HT1080 (cell line): ENCODE data around the gene BTBD3. TPM values are rescaled to one million over a fixed set of nuclear protein-coding genes. Genes with fewer than 3 reads are reported as not detected.

ENCODE experiments used
- DNase-seq: peaks from one replicate; pipeline ENCODE4 v3.0.0-alpha.2; 2015; ENCODE audit warnings: low read depth
- polyA plus RNA-seq, 2 experiments: library from polyadenylated mRNA; depleted of rRNA; stranded (reverse); fragments of >200 nt; gene quantifications; 2 replicates each; pipeline ENCODE4 v1.2.3, GENCODE V29; 2015
- total RNA-seq: library from RNA; depleted of rRNA; stranded (reverse); fragments of >200 nt; shearing (Covaris generic); gene quantifications from 2 replicates; pipeline ENCODE4 v1.2.3, GENCODE V29; 2014; rRNA removed

BTBD3 gene
- 22.2 and 32.1 TPM in 2 replicates for total RNA-seq
- polyA plus RNA-seq (2015; cell fraction: cytosol; rRNA removed) = 30.4 and 34.6 TPM in 2 replicates
- 25.1 and 33.2 TPM in 2 replicates for polyA plus RNA-seq (2015; cell fraction: nucleus; rRNA removed)

DNA sequence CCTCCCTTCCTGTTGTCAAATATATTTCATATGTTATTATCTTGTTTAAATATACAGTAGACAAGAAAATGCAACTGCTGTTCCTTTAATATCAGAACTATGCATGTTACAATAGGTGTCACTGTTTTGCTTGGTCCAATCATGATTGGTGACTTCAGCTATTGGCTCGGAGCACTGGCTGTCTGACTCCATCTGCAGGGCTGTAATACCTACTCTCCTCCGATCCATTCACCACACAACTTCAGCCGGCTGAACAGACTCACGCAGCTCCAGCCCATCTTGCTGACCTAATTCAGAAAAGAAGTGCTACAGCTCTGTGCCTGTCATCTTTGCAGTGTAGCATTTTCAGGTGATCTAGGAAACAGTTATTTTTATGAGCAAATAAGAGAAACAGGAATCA, at the start of gene BTBD3:
BTBD3 (plus strand) TSS at position 231 of the 400 bp plus-strand sequence. CDS start 383 bp downstream, outside the sequence.
- no peak for DNase-seq

DNA sequence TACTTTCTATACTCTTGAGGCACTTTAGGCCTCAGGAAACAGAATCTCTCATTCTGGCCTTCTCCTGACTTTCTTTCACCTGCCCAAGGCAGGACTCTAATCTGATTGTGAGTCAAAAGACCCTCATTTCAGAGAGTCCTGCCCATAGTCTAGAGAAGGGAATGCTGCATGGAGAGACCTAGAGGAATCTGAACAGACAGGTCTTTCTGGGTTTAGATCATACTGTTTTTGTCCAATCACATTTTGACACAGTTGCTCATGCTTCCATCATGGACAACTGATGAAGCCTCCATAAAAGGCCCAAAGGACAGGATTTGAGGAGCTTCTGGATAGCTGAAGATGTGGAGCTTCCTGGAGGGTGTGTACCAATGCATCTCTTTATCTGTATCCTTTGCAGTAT, 48.1 kb upstream of the BTBD3 start:
- DNase-seq = no peak

DNA sequence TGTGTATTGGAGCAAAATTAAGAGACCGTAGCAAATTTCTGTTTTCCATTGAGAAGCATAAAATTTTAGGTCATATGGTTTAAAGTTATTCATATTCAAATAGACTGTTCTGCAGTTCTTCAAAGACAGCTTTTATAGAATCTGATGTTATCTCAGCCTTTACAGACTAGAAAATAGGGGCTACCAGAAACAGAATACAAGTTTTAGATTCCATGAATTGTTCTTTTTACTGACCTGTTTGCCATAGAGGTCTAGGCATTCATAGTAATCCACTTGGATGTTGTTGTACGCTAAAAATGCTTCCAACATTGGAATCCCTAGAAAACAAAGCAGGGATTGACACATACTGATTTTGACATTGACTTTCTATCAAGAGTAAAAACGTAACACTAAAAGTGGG, 47.3 kb upstream of the BTBD3 start:
- DNase-seq = no peak

DNA sequence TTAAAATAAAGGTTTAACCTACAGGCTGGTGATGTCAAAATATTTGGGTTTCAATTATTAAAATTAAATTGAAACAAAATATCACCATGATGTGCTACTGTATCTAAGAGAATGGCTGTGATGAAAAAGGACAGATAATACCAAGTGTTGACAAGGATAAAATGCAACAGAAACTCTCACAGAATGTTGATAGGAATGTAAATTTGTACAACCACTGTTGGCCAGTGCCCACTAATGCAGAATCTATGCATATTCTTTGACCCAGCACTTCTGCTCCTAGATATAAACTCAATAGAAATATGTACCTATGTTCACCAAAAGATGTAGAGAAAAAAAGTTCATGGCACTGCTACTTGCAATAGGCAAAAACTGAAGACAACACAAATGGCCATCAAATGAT, 41.1 kb upstream of the BTBD3 start:
- DNase-seq = no peak

DNA sequence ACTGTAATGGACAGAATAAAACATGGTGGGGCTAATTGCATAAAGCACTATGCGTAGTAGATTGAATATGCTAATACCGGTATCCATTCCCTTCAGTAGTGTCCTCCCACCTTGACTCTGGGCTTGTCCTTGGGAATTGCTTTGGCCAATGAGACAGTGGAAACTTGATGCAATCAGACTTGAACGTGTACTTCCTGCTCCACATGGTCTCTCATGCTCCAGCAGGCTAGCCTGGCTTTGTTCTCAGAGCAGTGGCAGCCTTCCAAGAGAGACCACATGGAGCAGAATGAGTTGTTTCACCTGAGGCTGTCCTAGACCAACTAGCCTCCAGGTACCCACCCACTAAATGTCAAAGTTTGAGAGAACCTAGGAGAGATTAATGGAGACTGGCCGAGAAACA, 37.0 kb upstream of the BTBD3 start:
- DNase-seq = peak; percentile 18

DNA sequence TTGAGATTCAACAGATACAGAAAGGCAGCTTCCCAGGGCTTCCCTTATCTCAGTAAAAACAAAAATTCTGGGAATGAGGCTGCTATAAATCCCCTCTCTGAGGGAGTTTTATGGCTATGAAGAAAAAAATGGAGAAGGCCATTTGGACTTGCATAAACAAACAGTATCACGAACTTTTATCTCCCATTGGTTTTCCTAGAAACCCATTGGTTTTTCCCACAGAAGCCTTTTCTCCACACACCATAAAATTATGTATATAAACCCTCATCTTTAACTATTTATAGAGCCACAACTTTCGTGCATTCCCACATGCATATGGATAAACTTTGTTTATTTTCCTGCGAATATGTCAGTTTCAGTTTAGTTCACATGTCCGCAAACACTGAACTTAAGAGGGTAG, 36.2 kb upstream of the BTBD3 start:
- no peak for DNase-seq

DNA sequence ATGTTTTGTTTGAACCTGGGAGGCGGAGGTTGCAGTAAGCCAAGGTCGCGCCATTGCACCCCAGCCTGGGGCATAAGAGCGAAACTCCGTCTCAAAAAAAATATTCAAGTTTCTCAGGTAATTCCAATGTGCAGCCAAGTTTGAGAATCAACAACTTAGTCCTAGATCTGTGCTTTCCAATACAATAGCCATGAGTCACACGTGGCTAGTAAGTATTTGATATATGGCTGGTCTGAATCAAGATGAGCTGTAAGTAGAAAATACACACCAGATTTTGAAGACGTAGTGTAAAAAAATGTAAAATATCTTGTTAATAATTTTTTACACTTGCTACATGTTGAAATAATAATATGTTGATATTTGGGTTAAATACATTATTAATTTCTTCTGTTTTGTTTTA, 35.0 kb upstream of the BTBD3 start:
- DNase-seq = no peak

DNA sequence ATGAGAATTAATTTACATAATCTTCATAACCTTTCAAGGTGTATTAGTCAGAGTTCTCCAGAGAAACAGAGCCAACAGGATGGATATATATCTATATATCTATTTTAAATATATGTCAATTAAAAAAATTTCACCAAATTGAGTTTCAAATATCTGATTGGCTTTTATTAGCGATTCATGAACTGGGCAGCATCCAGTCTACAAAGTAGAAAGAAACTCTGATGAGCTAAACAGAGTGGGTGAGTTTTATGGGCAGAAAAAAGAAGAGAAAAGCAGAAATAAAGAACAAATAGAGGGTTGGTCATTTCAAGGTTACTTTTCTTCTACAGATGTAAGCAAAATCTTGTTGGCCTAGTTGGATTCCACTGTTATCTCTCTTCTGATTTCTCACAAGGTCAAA, 29.0 kb upstream of the BTBD3 start:
- DNase-seq = no peak

DNA sequence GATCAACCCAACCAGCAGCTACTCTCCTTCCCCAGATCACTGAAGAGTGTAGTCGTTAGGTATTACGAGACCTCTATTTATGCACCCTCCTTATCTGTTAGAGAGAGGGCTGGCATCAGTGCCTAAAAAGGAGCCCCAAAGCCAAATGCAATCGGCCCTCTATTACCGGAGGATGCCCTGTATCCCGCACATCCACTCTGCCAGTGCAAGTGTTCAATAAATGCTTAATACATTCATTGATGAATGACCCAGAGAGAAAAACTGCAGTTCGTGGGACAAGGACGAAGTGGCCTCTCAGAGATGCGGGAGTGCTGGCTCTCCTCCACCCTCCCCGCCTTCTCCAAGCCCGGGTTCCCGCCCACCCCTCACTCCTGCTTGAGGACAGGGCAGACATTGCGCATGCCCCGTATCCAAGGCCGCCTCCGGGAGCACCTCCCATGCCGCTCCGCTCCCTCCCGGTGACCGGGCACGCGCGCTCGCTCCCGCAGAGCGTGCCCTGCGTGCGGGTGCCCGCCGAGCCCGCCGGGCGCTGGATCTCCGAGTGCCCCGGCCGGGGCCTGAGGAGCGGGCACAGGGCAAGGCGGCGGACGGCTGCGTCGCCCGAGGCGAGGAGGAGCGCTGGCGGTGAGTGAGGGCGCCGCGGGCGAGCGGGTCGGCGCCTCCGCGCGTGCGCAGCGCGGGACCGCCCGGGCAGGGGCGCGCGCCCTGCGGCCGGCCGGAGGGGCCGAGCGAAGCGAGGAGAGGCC, 27.2 kb upstream of the BTBD3 start:
- peak; percentile 87 for DNase-seq

DNA sequence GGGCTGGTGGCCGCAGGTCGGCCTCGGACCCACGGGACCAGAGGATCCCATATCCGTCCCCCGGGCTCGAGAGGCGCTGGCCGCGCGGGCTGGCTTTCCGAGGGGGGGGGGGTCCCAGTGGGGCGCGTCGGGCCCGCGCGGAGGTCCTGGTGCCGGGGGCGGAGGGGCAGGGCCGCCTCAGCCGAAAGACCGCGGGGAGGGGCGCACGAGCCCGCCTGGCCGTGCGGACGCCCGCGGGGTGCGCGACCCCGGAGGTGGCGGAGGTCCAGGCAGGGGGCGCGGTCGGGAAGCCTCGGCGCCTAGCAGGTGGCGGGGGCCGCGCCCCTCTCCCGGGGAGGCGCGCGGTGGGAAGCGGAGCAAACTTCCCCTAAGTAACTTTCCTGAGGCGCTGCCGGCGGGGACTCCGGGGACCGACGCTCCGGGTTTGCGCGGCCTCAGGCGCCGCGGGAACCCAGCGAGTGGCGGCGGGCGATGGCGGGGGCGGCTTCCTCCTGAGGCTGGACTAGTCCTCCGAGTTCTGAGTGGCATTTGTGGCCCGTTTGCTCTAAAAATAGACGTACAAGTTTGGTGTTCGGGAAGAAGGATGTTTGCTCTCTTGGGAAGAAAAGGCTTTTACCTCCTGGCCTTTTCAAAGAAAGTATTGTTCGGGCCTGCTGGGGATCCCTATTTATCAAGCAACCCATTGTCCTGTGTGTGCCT, 26.5 kb upstream of the BTBD3 start:
- peak; percentile 53 for DNase-seq

DNA sequence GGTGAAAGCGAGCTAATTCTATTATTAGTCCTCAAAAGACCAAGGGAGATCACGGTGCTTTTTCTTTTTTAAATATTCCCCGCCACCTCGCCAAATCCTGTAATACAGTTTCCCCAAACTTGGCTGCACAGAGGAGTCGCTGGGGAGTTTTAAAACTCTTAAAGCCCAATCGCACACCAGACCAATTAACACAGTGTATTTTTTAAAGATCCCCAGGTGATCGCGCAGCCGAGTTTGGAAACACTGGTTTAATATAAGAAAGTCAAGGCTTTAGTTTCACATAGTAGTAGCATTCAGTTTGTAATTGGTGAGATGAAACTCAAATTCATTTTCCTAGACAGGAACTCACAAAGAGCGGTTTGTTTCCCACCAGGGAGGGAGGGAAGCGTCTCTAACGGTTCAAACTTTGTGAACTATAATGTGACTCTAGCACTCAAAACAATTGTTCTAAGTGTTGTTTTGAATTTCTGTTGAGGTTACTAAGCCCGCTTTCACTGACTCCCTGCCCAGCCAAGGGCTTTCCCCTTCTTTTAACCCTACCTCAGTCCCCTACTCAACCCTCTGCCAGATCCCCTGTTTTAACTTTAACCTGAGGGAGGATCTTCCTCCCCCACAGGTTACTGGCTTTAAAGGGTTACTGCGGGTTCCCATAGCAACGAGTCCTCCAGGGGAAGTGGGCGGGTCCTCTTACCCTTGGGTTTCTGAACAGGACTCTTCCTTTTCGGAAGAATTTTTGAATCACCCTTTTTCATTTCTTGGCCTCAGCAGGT, 25.7 kb upstream of the BTBD3 start:
- DNase-seq = peak; percentile 73

DNA sequence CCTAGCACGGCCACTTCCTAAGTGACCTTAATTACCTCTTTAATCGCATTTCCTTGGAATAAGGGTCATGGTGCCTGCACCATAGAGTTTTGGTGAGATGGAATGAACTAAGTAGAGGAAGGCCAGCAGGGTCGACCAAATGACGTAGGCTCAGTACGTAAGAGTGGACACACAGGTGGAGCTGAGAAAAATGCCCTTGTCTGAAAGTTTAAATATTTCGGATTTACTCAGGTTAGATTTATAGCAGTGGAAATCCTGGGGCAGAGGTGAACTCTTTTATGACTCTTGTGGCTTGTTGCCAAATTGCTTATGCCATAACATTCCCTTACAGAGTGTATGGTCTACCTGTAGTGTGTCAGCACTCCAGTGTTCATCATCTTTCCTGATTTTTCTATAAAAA, 23.6 kb upstream of the BTBD3 start:
- DNase-seq = no peak

DNA sequence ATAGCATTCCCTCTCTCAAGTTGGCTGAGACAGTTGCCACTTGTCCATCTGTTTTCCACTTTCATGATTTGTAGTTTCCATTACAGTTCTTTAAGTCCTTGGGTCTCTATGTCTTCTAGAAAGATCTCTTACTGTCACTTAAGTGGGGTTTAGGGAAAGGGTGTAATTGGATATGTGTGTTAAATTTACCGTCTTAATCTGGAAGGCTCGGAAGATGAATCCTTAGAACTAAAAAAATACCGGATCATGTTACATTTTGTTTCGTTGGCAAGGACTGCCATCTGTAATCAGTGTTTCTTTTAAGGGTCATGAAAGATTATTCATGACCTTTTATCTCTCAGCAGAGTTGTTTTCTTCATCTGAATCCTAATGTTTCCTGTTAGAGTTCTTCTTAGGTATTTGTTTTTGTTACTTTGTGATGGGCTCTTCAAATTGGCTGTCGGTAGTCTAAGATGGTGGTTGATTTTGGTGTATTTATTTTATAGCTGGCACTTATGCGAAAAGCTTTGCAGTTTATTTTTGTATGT, 21.8 kb upstream of the BTBD3 start:
- DNase-seq = no peak

DNA sequence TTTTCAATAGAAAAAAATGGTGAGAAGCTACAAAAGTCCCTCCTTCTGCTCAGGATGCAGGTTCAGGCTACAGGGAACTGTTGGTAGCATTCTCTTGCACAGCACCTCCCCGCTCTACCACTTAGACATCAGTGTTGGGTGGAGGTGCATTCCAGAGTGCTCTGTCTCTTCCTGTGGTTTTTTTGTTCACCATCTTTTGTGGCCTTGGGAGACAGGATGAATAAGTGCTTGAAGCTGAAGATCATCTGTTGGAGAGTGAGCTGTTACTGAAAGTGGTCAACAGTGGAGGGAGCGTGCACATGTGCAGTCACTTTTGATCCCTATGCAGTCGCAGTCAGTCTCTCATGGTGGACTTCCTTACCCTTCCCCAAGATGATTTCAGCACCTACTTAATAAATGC, 16.6 kb upstream of the BTBD3 start:
- DNase-seq = peak; percentile 96

DNA sequence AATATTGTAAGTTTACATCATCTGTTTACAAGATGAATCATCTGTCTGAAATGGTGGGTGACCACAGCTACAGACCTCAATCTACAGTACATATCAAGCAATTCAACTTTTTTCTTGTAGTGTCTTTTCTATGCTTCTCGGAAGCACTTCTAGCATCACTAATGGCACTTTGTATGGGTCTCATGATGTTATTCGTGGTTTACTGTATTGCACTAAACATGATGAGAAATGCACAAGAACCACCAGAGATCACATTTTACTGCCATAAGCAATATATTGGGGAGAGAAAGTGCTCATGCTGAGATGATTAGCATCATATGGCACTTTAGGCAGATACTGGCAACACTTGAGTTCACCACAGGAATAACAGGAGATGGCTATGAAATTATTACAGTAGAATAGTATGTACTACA, 15.4 kb upstream of the BTBD3 start:
- peak; percentile 62 for DNase-seq

DNA sequence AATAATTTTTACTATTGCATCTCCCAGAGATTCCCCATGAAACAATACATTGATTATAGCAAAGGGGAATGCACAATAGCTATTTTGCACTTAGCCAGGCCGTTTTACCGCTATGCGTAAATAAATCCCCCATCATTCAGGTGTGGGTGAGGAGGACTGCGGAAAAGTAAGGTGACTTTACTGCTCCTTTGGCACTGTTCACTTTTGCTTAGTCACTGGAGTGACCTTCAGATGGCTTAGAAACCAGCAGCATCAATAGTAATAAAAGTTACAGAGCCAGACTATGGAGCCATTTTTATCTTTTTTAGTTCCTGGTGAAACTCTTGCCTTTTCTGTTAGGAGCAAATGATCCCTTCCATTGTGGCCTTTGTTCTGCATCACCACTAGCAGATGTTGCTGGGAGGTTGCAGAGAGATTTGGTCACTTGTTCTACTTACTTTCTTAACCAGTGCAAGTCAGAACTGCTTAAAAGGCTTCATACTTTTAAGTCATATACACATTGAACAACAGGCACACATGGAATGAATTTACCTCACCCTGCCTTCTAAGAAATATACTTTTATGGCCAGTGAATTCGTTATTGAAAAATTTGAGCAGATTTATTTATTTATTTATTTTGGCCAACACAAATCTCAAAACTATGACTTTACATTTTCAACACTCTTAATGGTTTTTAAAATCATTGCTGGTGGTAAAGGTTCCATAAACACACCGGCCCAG, 12.1 kb upstream of the BTBD3 start:
- no peak for DNase-seq

DNA sequence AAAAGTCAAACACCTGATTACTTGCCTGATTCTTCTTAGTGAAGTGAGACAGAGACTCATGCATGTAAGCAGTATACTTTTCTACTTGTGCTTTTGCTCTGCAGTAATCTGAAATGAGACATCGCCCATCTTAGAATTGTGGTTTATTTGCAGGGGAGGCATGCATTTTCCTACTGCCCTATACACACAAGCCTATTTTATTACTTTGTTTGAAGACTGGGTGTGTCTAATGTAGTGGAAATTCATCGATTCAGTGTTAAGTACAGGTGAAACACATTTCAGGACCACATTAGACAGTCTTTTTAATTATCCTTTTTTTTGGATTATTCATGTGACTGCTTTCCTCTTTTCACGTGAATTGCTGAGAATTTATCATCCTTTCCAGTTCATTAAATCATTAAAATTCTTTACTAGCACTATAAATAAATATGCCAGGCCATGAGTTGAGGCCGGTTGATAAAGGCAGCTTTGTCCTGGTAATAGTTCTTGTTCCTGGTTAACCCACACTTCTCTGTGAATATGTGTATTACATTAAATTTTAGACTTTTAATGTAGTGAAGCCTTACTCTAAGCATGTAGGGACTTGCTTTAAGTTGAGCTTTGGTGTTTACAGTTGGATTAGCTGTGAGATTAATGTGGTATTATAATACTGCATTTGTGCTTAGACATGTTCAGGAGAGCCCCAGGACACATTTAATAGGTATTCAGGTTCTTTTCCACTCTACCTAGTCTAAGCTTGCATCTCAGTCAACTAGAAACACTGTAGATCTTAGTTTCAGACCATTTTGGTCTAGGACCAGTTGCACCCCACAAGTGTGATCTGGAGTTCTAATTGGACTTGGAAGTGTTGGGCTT, 10.8 kb upstream of the BTBD3 start:
- no peak for DNase-seq

DNA sequence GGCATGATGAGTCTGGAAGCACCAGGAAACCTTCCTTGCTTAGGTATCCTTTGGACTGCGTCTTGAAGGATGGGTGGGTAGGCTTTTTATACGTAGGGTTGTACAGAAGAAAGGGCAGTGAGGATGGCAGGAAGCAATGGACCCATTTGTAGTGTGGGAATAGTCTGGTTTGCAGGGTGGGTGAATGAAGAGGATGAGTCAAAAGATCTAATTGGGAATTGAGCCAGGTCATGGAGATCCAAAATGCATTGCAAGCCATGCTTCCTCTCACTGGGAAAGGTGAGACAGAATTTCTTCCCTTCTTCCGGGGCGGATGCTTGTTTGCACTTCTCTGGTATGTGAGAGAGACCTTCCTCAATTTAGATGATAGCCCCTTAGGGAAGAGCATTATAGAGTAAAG, 10.1 kb upstream of the BTBD3 start:
- DNase-seq = peak; percentile 82

DNA sequence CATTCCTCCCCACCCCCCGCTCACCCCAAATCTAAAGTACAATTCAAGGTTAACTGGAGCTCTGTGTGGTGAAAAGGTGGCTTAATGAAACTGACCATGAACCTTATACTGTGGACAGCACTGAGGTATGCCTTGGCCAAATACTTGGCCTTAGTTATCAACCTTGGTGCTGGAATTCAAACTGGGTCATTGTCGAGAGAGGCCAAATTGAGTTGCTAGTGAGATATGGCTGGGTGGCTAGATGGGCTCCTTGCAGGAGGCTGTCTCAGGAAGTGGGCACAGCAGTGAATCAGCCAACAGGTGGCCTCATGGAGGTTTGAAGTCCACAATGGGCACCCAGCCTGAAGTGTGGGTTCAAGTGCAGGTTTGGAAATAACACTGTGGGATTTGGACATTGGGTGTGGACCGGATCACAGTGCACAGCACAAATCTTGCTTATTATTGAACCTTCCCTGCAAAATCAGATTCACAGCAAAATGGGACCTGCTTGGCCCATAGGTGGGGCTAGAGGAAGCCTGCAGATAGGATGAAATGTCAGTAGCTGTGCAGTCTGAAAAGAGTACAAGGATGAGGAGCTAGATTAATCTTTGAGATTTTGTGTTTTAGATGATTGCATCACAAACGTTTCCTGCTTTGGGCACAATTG, 5.6 kb upstream of the BTBD3 start:
- DNase-seq = no peak
